M059J (cell line): Measurements from ENCODE around the gene CEACAM1. TPM values are rescaled to one million over a fixed set of nuclear protein-coding genes. Genes with fewer than 3 reads are reported as not detected.
A peak's percentile ranks its signal among the peaks of the same experiment; 100 is the strongest.
"Not testable (repeated sequence)": the region's sequence is repeated elsewhere in the genome, so short reads cannot be mapped to it uniquely, and the experiment has no call there.

Source experiments
- DNase-seq: peaks from one replicate; pipeline ENCODE4 v3.0.0-alpha.2; 2012; ENCODE audit warnings: low read depth
- total RNA-seq: library from RNA; depleted of rRNA; stranded (reverse); fragments of >200 nt; shearing (Covaris generic); gene quantifications from 2 replicates; pipeline ENCODE4 v1.2.3, GENCODE V29; 2014; rRNA removed

Gene CEACAM1
- total RNA-seq: 0.62 and 0.98 TPM in 2 replicates

DNA sequence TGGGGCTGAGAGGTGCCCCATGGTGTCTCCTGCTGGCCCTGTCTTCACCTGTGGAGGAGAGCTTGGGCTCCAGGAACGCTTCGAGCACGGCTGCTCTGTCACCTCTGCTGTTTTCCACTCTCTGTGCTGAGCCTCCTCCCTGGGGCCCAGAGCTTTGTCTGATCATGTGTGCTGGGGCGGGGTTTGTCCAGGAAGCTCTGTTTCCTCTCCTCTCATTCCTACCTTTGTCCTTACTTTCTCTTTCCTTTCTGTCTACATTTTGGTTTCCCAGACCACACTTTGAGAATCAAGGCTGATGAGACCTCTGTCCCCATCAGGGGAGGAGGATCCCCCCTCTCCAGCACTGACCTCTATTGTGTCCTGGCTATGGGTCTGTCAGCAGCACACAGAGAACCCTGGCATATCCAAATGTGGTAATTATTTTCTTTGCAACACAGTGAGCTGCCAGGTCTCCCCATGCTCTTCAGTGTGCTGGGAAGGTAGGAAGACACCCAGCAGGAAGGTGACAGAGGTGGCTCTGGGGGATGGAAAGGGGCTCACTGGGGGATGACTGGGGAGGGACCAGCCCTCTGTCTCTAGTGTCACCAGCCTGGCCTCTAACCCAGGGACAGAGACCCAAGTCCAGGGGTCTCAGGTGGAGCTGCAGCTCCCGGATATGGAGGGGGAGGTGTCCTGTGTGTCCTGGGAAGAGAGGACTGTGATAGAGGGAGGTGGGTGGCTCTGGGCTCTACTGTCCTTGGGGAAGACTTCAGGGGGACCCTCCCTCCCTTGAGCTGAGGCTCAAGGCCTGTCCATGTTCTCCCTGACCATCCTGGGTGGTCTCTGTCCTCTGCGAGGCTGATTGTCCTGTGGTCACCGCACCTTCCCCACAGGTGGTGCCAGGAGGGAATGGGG lies at the start of gene CEACAM1:
Gene CEACAM1, minus strand, starts transcription at position 128 of the 894 bp plus-strand sequence. Its CDS starts 107 bp downstream, at position 21.
- DNase-seq: peak; percentile 46

DNA sequence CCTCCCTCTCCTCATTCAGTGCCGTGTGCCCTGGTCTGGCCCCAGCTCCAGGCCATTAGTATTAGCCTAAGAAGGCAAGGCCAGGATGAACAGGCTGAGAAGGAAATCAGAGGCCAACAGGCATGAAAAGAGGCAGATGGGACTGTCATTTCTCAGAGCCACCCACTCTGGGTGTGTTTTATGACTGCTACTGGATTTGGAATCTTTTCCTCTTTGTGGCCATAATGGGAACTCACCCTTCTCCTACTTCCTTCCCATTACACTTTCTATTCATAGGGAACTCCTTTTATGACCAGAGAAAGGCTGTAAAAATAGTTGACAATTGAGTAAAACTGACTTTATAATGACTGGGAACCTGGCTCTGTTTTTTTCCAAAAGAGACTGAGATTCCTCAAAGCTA lies 48.7 kb upstream of the CEACAM1 start:
- DNase-seq: no peak

DNA sequence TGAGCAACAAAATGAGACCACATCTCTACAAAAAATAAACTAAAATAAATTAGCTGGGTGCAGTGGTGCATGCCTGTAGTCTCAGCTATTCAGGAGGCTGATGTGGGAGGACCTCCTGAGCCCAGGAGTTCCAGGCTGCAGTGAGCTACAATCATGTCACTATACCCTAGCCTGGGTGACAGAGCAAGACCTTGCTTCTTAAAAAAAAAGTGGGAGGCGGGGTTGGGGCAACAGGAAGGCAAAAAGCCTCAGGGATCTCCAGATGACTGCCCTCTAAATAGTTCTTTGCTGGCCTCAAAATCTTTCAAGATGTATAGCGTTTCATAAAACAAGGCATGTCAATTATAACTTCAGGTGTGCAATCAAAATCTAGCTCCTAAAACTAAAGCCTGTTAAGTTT lies 48.0 kb upstream of the CEACAM1 start:
- DNase-seq: no peak

GRCh38 chr19:42573642-42574041 lies 45.4 kb upstream of the CEACAM1 start:
- DNase-seq: no peak

DNA sequence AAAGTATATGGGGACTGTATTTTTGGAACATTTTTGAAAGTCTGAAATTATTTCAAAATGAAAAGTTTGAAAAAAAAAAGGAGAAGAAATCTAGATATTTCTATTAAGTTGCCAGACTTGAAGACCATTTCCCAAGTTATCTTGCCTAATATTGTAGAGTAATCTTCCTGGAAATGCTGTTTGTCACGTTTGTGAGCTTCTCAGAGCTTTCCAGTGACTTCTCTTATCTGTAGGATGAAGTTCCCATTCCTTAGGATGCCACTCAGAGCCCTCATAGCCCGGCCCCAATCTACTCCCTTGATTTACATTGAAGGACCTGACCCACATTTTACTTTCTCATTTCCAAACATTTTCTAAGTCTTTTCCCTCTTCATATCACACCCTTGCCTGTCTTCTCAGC lies 42.8 kb upstream of the CEACAM1 start:
- no peak for DNase-seq

GRCh38 chr19:42569193-42569592 lies 40.9 kb upstream of the CEACAM1 start:
- DNase-seq: no peak

DNA sequence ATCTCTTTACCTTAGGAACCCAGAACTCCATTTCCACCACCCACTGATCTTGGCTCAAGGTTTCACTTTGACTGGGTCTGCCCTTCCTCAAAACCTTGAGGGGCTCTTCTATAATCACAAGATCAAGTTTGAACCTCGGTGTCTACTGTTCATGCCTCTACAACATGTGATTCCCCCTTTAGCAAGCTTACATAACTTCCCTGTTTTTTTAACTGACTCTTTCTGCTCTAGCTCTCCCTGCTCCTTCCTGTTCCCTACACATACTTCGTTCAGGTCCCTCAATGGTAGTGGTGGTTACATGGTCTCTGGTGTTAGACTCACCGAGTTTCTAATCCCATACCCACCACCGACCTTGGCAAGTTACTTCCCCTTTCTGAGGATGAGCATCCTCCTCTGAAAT lies 39.7 kb upstream of the CEACAM1 start:
- DNase-seq: no peak

GRCh38 chr19:42567567-42567966 lies 39.3 kb upstream of the CEACAM1 start:
- DNase-seq: no peak

- peak; percentile 56 for DNase-seq
These were observed 35.3 kb upstream of the CEACAM1 start for GRCh38 chr19:42563352-42564210.

DNA sequence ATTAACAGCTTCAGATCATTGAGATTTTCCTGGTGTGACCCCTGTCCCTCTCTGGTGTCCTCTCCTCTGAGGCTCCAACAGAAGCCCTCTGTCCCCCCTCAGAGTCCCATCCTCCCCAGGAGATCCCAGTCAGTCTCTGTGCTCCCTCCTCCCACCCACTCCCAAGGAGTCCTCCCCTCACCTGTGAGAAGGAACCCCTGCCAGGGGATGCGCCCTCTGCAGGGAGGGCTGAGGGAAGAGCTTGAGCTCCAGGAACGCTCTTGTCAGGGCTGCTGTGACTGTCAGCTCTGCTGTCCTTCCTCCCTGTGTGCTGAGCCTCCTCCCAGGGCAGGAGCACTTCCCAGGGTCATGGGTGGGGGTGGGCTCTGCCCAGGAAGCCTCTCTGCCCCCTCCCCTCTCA lies 33.2 kb upstream of the CEACAM1 start:
- no peak for DNase-seq

DNA sequence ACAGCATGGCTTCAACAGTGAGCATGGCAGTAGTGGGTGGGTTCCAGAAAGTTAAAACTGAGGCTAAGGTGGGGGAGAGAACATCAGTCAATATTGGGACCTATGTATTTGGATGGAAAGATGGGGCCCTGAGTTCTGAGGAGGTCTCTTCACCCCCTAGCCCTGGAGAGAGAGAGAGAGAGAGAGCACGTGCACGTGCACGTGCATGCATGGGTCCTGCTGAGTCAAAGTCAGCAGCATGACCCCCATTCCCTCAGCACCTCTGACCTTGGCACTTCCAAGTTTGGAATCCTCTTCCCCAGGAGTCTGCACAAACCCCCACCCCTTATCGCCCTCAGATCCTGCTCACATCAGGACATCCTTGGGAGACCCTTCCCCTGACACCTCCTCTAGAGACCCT lies 32.5 kb upstream of the CEACAM1 start:
- DNase-seq: no peak

DNA sequence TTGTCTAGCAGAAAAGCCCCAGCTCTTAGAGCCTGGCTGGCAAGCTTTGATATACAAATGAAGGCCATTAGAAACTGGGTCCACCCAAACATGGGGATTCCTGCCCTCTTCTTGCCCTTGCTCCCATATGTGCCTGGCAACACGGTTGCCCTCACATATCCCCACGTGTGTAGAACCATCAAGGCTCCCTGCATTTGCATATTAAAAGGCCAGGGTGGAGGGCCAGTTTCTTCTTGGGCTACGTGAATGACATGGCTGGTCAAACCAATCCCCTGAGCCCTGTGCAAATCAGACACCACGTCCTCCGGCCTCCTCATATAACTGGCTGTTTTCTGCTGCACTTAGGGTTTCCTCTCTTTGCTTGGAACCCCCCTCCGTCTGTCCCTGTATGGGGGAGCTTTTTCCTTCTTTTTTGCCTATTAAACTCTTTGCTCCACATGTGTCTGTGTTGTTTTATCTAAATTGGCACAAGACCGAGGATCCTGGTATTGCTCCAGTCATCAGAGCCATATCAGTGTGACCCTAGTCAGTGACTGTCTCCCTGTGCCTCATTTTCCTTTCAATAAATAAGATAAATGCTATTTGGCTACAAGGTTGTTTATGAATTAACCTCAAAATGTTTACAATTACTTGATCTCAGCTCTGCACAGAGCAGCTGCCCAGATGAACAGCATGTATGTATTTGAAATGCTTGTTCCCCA lies 30.3 kb upstream of the CEACAM1 start:
- DNase-seq: no peak

GRCh38 chr19:42557386-42557871 lies 29.1 kb upstream of the CEACAM1 start:
- not testable (repeated sequence) for DNase-seq

DNA sequence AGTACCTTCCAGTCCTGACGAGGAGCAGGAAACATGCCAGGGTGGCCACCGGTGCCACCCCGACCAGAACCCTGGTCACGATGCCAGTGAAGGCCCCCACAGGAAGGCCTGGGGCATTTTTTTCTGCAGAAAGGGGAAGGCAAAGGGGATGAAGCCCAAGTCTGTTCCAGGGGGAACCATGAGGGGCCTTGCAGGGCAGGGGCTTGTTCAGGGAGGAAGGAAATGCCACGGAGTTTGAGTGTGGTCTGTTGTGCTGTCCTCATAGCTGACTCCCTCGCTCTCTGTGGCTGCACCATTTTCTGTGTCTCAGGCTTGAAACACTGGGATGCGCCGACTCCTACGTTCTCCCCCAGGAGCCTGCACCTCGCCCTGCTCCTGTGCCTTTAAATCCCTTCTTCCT lies 27.5 kb upstream of the CEACAM1 start:
- no peak for DNase-seq

- no peak for DNase-seq
These were observed 27.0 kb upstream of the CEACAM1 start for GRCh38 chr19:42555317-42555716.

GRCh38 chr19:42554046-42554575 lies 25.8 kb upstream of the CEACAM1 start:
- DNase-seq: no peak

GRCh38 chr19:42553292-42554045 lies 25.2 kb upstream of the CEACAM1 start:
- peak; percentile 84 for DNase-seq

- no peak for DNase-seq
These were observed 24.1 kb upstream of the CEACAM1 start for GRCh38 chr19:42552086-42553065.

- DNase-seq: not testable (repeated sequence)
These were observed 22.2 kb upstream of the CEACAM1 start for GRCh38 chr19:42550521-42550920.

DNA sequence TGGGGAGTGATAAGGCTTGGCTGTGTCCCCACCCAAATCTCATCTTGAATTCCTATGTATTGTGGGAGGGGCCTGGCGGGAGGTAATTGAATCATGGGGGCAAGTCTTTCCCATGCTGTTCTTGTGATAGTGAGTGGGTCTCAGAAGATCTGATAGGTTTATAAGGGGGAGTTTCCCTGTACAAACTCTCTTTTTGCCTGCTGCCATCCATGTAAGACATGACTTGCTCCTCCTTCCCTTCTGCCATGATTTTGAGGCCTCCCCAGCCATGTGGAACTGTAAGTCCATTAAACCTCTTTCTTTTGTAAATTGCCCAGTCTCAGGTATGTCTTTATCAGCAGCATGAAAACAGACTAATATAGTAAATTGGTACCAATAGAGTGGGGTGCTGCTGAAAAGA lies 20.8 kb upstream of the CEACAM1 start:
- not testable (repeated sequence) for DNase-seq
